ENCODE results near the gene TOPBP1.

GRCh38 chr3:133627789-133628188 is 34.0 kb downstream of the TOPBP1 start:
- TF ChIP-seq CTCF (IDR thresholded peaks at IDR 0.05; ENCODE audit: low read depth, low read length) (no peak), POLR2A (IDR thresholded peaks at IDR 0.05; ENCODE audit: extremely low read depth, insufficient read length) (no peak), MYC (IDR thresholded peaks at IDR 0.05; ENCODE audit: low read depth, low read length) (no peak)

Data from NB4 (cell line).